Fibroblast of skin of right biceps (primary cell): Measurements from ENCODE around the gene C9orf57.
"Not testable (repeated sequence)": the region's sequence is repeated elsewhere in the genome, so short reads cannot be mapped to it uniquely, and the experiment has no call there.

ENCODE experiments used
- DNase-seq: peaks from one replicate; pipeline ENCODE4 v3.0.0-alpha.2; 2013

C9orf57 gene, protein sequence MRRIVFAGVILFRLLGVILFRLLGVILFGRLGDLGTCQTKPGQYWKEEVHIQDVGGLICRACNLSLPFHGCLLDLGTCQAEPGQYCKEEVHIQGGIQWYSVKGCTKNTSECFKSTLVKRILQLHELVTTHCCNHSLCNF

DNA sequence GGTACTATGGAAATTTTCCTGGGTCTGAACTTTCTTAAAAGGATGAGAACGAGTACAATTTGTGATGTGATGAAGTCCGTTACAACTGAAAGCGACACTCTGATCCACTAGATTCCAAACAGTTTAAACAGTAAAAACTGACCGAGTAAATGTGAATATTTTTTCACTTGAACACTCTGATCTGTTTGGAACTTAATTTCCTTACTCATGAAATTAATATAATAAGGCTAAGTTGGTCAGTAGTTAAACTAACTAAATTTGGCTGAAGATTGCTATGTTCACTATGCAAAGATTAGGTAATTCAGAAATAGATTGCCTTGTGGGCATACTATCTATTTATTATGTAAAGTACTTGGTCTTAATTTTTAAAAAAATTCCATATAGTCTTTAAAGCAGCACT is at the start of gene C9orf57:
C9orf57 (minus strand) TSS at position 101 of the 400 bp plus-strand sequence. CDS start 1,282 bp downstream, outside the sequence.
- no peak for DNase-seq

DNA sequence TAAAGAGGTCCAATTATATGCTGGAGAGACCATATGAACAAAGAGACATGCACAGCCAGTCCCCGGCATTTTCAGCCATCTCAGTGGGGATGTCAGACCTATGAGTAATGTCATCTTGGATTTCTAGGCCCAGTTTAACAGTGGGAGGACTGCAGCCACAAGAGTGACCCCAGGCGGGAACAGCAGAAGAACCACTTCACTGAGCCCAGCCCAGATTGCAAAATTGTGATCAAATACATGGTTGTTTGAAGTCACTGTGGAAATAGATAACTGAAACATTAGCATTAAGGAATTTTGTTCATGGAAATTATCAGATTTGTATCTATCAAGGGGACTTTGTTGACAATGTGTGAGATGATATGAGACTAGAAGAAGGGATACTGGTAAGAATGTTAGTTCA is 42.1 kb upstream of the C9orf57 start:
- DNase-seq = no peak

DNA sequence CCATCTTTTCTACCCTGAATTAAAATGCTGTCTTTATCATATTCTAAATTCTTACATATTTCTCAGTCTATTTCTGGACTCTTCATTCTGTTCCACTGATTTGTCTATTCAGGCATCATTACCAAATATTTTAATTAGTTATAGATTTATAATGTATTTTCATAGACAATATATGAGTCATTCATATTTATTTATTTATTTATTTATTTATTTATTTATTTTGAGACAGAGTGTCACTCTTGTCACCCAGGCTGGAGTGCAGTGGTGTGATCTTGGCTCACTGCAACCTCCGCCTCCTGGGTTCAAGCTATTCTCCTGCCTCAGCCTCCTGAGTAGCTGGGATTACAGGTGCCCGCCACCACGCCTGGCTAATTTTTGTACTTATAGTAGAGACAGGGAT is 35.1 kb upstream of the C9orf57 start:
- DNase-seq = not testable (repeated sequence)

DNA sequence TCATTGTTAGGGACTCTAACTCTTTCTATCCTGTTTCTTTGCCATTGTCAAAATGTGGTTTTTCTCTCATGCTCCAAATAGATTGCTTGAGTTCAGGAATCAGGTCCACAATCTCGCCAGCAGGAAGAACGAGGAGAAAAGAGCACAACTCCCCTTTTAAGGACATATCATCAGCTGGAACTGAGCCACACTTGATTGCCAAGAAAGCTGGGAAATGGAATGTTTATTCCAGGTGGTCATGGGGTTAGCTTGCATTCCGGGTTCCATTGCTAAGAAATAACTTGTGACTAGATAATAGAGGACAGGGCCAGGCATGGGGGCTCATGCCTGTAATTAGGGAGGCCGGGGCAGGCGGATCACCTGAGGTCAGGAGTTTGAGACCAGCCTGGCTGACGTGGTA is 32.4 kb upstream of the C9orf57 start:
- no peak for DNase-seq

DNA sequence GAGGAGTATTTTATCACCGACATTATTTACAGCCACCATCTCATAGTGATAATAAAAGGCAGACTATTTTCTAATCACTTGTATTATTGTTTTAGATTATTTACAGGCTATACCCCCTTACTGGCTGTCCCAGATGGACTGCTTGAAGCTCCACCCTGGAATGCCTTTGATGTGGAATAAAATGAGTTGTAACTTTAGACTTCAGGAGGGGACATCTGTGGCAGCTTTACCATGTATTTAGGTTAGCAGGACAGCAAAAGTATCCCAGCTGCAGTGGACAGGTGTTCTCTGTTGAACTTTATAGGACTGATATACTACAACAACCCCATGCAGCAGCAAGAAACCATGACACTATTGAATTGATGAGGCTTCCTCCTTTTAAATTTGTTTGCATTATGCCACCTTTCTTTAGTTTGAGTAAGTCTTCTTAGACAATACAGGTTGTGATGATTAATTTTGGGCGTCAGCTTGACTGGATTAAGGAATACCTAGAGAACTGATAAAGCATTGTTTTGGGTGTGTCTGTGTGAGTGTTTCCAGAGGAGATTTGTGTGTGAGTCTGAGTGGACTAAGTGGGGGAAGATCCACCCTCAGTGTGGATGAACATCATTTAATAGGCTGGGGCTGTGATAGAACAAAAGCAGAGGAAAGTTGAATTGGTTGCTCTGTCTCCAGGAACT is 29.2 kb upstream of the C9orf57 start:
- DNase-seq = no peak

DNA sequence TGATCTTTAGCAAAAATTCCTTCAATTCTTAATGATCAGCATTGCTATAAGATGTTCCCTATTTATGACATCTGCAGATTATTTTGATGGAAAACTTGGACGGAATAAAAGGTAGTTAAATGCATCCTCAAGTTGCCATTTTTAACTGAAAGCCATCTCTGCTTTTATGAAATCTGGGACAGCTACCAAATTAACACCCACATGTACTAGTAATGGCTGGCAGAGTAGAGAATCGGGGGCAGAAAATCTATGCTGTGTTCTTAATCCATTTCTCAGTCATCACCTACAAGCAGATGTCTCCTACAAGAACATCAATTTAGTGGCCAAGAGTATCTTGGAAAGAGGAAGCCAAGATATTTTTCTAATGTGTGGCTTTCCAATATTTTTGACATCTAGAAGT is 22.1 kb upstream of the C9orf57 start:
- DNase-seq = no peak

DNA sequence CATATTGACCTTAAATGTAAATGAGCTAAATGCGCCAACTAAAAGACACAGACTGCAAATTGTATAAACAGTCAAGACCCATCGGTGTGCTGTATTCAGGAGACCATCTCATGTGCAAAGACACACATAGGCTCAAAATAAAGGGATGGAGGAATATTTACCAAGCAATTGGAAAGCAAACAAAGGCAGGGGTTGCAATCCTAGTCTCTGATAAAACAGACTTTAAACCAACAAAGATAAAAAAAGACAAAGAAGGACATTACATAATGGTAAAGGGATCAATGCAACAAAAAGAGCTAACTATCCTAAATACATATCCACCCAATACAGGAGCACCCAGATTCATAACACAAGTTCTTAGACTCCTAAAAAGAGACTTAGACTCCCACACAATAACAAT is 14.3 kb upstream of the C9orf57 start:
- not testable (repeated sequence) for DNase-seq

DNA sequence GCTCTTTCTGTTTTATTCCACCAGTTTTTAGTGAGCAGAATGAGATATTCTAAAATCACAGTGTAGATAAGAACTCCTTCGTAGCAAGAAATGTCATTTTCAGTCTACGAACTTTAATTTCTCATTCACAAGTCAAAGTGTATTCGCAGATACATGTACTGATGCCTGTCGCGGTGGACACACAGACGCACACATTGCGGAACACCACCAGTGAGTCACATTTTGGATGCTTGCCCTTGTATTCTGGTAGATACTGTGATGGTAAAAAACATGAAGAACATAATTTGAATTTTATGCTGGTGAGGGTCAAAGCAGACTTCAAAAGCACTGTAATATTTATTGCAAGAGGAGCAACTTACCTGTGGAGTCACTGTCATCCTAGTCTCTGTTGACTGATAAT is 4.7 kb upstream of the C9orf57 start:
- no peak for DNase-seq

DNA sequence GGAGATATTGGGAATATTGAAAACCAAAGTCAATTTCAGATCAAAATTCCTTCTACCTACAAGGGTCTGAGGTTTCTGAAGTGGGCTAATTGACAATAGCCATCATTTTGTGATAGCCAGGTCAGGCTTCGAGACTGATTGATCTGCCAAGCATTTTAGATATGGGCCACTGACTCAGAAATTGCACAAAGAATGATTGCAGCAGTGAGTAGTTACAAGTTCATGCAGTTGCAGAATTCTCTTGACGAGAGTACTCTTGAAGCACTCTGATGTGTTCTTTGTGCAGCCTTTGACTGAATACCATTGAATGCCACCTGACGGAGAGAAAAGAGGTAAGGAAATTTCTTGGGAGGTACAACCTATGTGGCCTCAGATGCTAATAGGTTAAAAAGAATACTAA is 8.3 kb downstream of the C9orf57 start:
- no peak for DNase-seq

DNA sequence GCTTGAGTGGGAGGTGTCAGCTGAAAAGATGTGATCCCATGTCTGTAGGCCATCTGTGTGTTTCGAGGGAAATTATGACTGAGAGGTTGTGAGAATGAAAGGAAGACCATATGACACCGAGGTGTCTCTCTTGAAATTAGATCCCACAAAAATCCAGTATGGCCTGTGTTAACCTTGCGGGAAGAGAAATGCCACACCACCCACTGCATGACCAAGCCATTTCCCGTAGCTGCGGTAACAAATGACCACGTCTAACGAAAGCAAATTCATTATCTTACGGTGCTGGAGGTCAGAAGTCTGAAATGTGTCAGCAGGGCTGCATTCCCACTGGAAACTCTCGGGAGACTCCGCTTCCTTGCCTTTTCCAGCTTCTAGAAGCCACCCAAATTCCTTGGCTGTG is 11.6 kb downstream of the C9orf57 start:
- peak; percentile 45 for DNase-seq

DNA sequence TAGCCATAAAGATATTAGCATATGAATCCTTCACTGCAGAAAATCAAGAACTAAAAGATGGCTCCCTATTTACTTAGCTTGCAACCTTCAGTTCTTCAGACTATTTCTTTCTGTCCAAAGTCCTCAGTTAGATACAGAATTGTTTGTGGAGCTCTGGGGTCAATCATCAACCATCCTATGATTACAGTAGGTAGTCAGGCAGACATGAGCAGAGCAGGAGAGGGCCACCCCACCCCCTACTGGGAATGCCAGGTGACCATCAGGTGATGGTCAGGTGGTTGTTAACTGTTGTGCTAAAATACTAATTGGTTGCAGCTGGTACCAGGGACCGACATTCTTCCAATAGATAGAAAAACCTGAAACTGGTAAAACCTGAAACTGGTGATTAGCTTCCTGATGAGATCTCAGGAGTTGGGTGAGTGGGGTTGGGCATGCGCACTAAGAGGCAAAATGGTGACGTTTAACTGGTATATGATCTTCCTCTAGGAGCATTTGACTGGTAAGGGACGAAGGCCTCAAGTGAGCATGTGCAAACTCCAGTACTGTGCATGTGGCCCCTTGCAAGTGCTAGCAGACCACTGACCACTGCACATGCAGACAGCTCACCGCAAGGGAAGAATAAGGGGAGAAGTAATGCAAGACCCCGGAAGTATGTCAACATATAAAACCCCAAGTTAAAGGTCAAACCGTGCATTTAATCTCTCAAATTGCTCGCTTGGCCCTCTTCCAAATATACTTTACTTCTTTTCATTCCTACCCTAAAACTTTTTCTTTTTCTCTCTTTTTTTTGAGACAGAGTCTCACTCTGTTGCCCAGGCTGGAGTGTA is 13.6 kb downstream of the C9orf57 start:
- no peak for DNase-seq

DNA sequence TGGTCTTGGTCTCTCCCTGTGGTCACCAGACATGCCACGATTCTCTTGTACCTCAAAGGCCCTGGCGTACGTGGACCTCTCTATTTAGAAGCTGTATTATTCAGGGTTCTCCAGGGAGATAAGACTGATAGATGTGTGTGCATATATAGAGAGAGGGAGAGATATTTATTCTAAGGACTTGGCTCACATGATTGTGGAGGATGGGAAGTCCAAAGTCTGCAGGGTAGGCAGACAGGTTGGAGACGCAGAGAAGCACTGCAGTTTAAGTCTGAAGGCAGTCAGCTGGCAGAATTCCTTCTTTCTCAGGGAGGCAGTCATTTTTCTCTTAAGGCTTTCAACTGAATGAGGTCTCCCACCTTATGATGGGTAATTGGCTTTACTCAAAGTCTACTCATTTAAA is 16.3 kb downstream of the C9orf57 start:
- no peak for DNase-seq

DNA sequence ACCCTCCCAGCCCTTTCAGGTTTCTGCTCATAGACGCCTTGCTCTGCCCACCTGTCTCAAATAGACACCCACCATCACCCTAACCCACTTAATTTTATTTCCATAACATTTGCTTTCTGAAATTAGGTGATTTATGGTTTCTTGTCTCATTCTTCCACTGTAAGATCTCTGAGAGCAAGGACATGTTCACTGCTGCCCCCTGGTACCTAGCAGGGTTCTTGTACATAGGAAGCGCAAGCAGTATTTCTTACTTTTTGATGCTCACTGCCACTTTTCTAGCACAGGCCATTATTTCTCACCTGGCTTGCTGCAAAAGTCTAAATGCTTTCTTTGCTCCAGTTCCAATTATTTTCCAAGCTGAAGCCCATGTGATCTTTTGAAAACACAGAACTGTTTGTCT is 16.8 kb downstream of the C9orf57 start:
- DNase-seq = no peak

DNA sequence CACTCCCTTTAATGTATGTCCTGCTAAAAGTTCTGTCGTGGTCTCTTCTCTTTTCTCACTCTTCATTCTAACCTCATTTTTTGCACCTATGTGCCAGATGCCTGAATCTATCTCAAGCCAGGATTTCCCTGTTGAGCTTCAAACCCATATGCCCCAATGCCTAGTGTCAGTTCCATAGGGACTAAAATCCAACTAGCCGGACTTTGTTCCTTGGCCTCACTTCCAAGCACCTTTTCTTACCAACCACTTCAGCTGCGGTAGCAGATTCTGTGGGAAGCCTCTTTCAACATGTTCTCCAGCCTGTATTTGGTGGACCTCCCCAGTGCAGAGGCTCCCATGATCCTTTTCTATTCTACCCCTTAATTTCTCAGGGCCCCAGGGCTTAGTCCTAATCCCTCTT is 17.5 kb downstream of the C9orf57 start:
- no peak for DNase-seq

DNA sequence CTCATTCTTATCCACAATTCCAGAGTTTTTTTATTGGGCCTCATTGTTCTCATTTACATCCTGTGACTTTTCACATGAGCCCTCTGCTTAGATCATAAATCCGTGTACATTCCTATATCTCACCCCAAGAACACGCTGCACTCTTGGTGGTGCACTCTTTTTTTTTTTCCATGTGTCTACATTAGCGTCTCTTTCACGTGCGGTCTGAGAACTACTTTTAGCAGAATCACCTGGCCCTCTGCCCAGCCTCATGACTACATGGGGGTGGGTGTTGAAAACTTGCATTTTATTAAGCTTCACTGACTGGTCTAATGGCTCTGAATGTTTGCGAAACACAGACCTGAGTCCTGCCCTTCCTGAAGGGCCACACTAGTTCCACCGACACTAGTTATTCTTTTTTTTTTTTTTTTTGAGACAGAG is 18.6 kb downstream of the C9orf57 start:
- peak; percentile 92 for DNase-seq

DNA sequence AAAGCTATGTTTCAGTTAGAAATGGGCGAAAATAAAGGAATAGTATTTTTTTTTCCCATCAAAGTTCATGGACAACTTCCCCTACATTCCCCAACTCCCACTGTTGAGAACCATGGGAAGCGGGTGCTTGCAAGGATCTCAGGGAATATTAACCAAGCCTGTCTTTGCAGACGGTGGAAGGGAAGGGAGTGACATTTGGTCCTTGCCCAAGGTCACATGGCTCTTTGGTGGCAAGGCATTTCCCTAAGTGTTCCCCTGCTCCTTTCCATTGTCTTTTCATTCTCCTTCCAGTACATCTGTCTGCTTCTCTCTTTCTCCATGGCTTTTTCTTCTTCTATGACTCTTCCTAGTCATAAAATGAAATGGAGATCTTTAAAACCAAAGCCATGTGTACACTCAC is 19.0 kb downstream of the C9orf57 start:
- DNase-seq = no peak

DNA sequence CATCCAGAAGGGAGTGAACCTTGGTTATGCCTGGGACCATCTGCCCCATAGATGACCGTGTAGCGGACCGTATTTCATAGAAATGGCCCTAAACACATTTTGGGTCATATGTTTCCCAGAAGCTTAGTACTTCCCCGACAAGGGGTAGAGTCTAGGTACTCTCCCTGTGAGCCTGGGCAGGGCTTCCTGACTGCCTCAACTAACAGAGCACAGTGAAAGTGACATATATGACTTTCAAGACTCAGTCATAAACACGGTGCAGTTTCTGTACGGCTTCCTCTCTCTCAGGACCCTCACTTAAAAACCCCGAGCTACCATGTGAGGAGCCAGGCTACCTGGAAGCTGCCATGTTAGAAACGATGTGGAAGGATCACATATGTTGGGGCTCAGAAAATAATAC is 20.9 kb downstream of the C9orf57 start:
- no peak for DNase-seq

DNA sequence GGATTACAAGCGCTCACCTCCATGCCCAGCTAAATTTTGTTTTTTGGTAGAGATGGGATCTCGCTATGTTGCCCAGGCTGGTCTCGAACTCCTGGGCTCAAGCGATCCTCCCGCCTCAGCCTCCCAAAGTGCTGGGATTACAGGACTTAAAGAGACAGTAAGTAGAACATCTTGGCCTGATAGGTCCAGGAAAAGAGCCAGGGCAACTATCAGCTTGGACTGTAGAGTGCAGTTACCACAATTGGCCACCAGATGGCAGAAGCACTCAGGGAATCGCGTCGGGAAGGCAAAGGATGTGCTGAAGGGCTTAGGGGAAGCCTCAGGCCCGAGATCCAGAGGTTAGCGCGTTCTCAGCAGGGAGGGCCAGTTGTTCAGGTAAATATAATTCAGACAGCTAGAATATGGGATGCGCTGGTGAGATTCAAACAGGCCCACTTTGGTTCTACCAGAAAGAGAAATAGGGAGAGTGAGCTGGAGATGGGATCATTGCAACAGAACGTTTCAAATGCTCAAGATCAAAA is 21.5 kb downstream of the C9orf57 start:
- DNase-seq = peak; percentile 71

DNA sequence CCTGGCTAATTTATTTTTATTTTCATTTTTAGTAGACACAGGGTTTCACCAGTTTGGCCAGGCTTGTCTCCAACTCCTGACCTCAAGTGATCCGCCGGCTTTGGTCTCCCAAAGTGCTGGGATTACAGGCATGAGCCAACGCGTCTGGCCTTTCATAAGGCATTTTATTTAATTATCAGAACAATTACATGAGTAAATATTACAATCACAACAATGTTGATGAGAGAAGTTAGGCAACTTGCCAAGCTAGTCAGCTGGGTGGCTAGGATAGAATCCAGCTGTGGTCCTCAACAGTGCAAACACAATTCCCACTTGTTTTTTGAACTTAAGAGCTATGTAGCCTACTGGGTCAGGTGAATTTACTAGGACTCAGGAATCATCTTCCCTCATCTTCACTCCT is 22.0 kb downstream of the C9orf57 start:
- DNase-seq = no peak

DNA sequence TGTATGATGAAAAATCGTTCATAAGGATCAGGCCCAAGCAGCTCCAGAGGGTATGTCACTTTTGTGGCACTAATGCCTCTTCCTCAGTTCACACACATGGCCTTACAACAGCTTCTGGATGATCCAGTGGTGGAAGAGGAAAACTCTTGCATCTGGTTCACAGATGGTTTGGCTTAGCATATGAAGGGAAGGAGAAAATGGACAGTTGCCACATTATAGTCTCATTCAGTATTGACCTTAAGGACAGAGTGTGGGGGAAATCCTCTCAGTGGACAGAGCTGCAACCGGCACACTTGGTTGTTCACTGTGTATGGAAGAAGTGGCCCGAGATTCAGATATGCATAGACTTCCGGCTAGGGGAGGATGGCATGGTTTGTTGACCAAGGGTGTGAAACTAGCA is 22.8 kb downstream of the C9orf57 start:
- no peak for DNase-seq

DNA sequence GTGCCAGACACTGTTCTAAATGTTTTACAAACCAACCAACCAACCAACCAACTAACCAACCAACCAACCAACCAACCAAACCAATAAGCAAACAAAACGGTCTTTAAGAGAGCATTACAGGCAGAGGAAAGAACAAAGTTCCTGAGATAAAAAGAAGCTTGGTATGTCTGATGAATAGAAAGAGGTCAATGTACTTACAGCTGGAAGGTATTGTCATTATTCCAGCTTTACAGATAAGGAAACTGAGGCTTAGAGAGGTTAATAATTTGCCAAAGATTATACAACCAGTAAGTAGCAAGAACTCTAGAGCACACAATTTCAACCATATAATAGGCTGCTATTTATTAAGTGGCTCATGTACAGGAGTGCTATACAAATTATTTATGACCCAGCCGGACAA is 29.6 kb downstream of the C9orf57 start:
- no peak for DNase-seq

DNA sequence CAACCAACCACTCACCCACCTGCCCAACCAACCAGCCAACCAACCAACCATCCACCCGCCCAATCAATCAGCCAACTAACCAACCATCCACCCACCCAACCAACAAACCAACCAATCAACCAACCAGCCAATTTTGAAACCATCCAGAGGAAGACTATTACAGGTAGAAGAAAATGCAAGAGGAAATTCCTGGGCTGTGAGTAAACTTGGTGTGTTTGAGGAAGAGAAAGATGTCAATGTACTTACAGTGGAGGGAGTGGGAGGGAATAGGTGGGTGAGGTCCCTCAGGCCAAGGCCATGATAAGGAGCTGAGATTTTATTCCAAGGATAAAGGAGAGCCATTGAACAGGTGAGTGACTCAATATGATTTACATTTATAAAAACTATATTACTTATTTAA is 30.4 kb downstream of the C9orf57 start:
- DNase-seq = no peak

DNA sequence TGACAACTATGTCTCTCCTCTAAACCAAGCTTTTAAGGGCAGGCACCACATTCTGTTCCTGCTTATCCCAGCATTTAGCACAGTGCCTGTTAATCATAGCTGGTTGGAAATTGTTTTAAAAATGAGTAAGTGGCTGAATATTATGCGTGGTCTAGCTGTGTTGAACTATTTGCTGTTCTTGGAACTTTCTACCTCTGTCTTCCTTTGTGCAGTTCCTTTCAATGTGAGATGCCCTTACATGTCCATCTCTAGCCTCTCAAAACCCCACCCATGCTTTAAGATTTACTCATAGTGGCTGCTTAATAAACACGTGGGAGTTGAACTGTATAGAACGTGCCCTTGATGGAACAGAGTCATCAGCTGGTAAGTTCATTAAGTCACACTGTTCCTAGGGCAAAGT is 34.5 kb downstream of the C9orf57 start:
- DNase-seq = peak; percentile 58

DNA sequence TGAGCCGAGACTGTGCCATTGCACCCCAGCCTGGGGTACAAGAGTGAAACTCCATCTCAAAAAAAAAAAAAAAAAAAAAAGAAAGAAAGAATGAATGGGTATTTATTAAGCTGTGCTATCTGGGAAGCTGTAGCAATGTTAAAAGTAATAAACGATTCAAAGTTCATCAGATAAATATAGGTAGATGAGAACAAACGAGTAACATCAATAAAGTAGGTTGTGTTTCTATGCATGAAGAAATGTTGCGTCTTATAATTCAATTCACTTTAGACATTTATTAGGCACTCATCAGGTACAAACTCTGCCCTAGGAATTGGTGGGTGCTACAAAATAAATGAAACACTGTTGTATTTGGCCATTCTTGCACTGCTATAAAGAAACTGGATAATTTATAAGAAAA is 36.8 kb downstream of the C9orf57 start:
- no peak for DNase-seq
